HEK293 (cell line): Measurements from ENCODE around the gene TRUB2.

Source experiments
- CTCF ChIA-PET: fragments of 350-600 bp; formaldehyde crosslinking; extraction: SDS; loops from one replicate; lab custom pipeline; 2021; ENCODE audit warnings: antibody characterized with exemption; lab: Yijun Ruan, JAX
- POLR2A ChIA-PET: fragments of 300-600 bp; formaldehyde crosslinking; extraction: SDS; loops from one replicate; lab custom pipeline; 2020; ENCODE audit warnings: antibody characterized with exemption, inconsistent platforms; lab: Yijun Ruan, JAX
- H3K27ac ChIP-seq: fragments of 200-500 bp; sonication (Bioruptor generic); 2 replicates; pipeline ENCODE4 v1.5.1; 2014; ENCODE audit warnings: low read depth, low read length, control low read depth, inconsistent platforms; ENCODE audit errors: extremely low read depth
- H3K36me3 ChIP-seq, 2 experiments: fragments of 200-500 bp in 1 of 2; sonication (Bioruptor generic) in 1 of 2; 1 replicate in 1 of 2; 2 replicates in 1 of 2; pipeline ENCODE4 v1.5.1; 2014 to 2017; ENCODE audit warnings: inconsistent platforms in 2 of 2, low read length in 2 of 2; ENCODE audit not compliant: control insufficient read depth in 2 of 2, insufficient read depth in 1 of 2
- H3K4me1 ChIP-seq: fragments of 200-500 bp; sonication (Bioruptor generic); 2 replicates; pipeline ENCODE4 v1.5.1; 2014; ENCODE audit warnings: mild to moderate bottlenecking, low read length, inconsistent platforms; ENCODE audit not compliant: control insufficient read depth, insufficient read depth
- H3K4me3 ChIP-seq: 2 replicates; pipeline ENCODE4 v1.5.1; 2011; ENCODE audit warnings: low read depth, mild to moderate bottlenecking, control low read depth, low read length, moderate library complexity
- H3K9me3 ChIP-seq: fragments of 200-500 bp; sonication (Bioruptor generic); 2 replicates; pipeline ENCODE4 v1.5.1; 2014; ENCODE audit warnings: low read depth, low read length, inconsistent platforms; ENCODE audit not compliant: control insufficient read depth, insufficient read depth
- KLF16 ChIP-seq: fragments of 450-650 bp; formaldehyde crosslinking; IDR thresholded peaks from 2 replicates; pipeline ENCODE4 v1.5.1; 2017; ENCODE audit warnings: missing biosample characterization, missing genetic modification characterization
- ZBTB20 ChIP-seq: fragments of 450-650 bp; formaldehyde crosslinking; IDR thresholded peaks from 2 replicates; pipeline ENCODE4 v1.5.1; 2016; ENCODE audit warnings: missing biosample characterization, missing genetic modification characterization
- ZFP41 ChIP-seq: fragments of 450-650 bp; formaldehyde crosslinking; IDR thresholded peaks from 2 replicates; pipeline ENCODE4 v1.5.1; 2016; ENCODE audit warnings: missing biosample characterization, missing genetic modification characterization, borderline replicate concordance
- ZFP69B ChIP-seq: fragments of 450-650 bp; formaldehyde crosslinking; IDR thresholded peaks from 2 replicates; pipeline ENCODE4 v1.5.1; 2016; ENCODE audit warnings: missing biosample characterization, missing genetic modification characterization
- ZNF121 ChIP-seq: fragments of 450-650 bp; formaldehyde crosslinking; IDR thresholded peaks from 2 replicates; pipeline ENCODE4 v1.5.1; 2016; ENCODE audit warnings: missing biosample characterization, missing genetic modification characterization
- ZNF335 ChIP-seq: fragments of 450-650 bp; formaldehyde crosslinking; conservative IDR thresholded peaks from 2 replicates; pipeline ENCODE4 v1.5.1; 2016; ENCODE audit warnings: missing biosample characterization, missing genetic modification characterization
- ZNF521 ChIP-seq: fragments of 450-650 bp; formaldehyde crosslinking; IDR thresholded peaks from 2 replicates; pipeline ENCODE4 v1.5.1; 2017; ENCODE audit warnings: missing biosample characterization, mild to moderate bottlenecking, missing genetic modification characterization
- ZNF600 ChIP-seq: fragments of 450-650 bp; formaldehyde crosslinking; IDR thresholded peaks from 2 replicates; pipeline ENCODE4 v1.5.1; 2016; ENCODE audit warnings: missing biosample characterization, missing genetic modification characterization
- ZNF621 ChIP-seq: fragments of 450-650 bp; formaldehyde crosslinking; IDR thresholded peaks from 2 replicates; pipeline ENCODE4 v1.5.1; 2017; ENCODE audit warnings: missing biosample characterization, missing genetic modification characterization
- ZNF629 ChIP-seq: fragments of 450-650 bp; formaldehyde crosslinking; IDR thresholded peaks from 2 replicates; pipeline ENCODE4 v1.5.1; 2017; ENCODE audit warnings: missing biosample characterization, missing genetic modification characterization
- ZNF664 ChIP-seq: fragments of 450-650 bp; formaldehyde crosslinking; IDR thresholded peaks from 2 replicates; pipeline ENCODE4 v1.5.1; 2016; ENCODE audit warnings: missing biosample characterization, missing genetic modification characterization
- ZNF701 ChIP-seq: fragments of 450-650 bp; formaldehyde crosslinking; IDR thresholded peaks from 2 replicates; pipeline ENCODE4 v1.5.1; 2016; ENCODE audit warnings: missing biosample characterization, missing genetic modification characterization
- ZNF837 ChIP-seq: fragments of 450-650 bp; formaldehyde crosslinking; IDR thresholded peaks from 2 replicates; pipeline ENCODE4 v1.5.1; 2016; ENCODE audit warnings: missing biosample characterization, missing genetic modification characterization
- ZSCAN16 ChIP-seq: fragments of 450-650 bp; formaldehyde crosslinking; IDR thresholded peaks from 2 replicates; pipeline ENCODE4 v1.5.1; 2016; ENCODE audit warnings: missing biosample characterization, missing genetic modification characterization
- TF ChIP-seq, protein P1 (sequence below): fragments of 450-650 bp; formaldehyde crosslinking; IDR thresholded peaks from 2 replicates; pipeline ENCODE4 v1.5.1; 2016; ENCODE audit warnings: missing biosample characterization, missing genetic modification characterization
- TF ChIP-seq, protein P2 (sequence below): IDR thresholded peaks from 2 replicates; pipeline ENCODE4 v1.6.1; 2011; ENCODE audit warnings: mild to moderate bottlenecking, low read depth, low read length, borderline replicate concordance
- TF ChIP-seq, protein P3 (sequence below): fragments of 450-650 bp; formaldehyde crosslinking; IDR thresholded peaks from 2 replicates; pipeline ENCODE4 v1.5.1; 2016; ENCODE audit warnings: missing biosample characterization, missing genetic modification characterization
- TF ChIP-seq, protein P4 (sequence below): fragments of 450-650 bp; formaldehyde crosslinking; IDR thresholded peaks from 2 replicates; pipeline ENCODE4 v1.5.1; 2016; ENCODE audit warnings: missing biosample characterization, missing genetic modification characterization

TRUB2 gene

DNA sequence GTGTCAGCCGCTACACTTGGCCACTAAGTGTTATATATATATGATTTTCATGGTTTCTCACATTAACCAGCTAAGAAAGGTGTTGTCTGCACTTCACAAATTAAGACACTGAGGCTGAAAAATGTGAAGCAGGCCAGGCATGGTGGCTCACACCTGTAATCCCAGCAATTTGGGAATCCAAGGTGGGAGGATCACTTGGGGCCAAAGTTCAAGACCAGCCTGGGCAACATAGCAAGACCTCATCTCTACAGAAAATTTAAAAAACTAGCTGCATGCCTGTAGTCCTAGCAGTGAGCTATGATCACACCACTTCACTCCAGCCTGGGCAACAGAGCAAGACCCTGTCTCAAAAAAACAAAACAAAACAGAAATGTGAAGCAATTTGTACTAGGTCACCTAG, 2.2 kb upstream of the TRUB2 start:
- 0 out of 2 replicates have a peak, but pooled peaks have one; percentile 9 for TF ChIP-seq ZNF121 (tag by site-specific recombination)
- no peak for TF ChIP-seq ZNF521 (tag by site-specific recombination)
- TF ChIP-seq, protein P1, sequence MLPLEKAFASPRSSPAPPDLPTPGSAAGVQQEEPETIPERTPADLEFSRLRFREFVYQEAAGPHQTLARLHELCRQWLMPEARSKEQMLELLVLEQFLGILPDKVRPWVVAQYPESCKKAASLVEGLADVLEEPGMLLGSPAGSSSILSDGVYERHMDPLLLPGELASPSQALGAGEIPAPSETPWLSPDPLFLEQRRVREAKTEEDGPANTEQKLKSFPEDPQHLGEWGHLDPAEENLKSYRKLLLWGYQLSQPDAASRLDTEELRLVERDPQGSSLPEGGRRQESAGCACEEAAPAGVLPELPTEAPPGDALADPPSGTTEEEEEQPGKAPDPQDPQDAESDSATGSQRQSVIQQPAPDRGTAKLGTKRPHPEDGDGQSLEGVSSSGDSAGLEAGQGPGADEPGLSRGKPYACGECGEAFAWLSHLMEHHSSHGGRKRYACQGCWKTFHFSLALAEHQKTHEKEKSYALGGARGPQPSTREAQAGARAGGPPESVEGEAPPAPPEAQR (tag by site-specific recombination) = no peak
- CTCF ChIA-PET = interaction anchor here (0.6 to 0.9 kb wide), 5 partner anchors 14 to 1825 kb away, joined by 3 to 4 read pairs (median 3); no protein-coding TSS in a partner anchor
- POLR2A ChIA-PET = interaction anchor here (0.6 kb wide), 1 partner anchor 23 kb away, joined by 3 read pairs; no protein-coding TSS in a partner anchor
- peaks cover 0 to 41% of the 10 kb centered on the region in 2 experiments; a peak in 1 of 3 replicates for H3K36me3 ChIP-seq
- H3K4me1 ChIP-seq = no peaks in the 10 kb centered on the region
- H3K4me3 ChIP-seq = no peak overlapping the region
- no peak overlapping the region for H3K27ac ChIP-seq
- H3K9me3 ChIP-seq = no peaks in the 10 kb centered on the region

DNA sequence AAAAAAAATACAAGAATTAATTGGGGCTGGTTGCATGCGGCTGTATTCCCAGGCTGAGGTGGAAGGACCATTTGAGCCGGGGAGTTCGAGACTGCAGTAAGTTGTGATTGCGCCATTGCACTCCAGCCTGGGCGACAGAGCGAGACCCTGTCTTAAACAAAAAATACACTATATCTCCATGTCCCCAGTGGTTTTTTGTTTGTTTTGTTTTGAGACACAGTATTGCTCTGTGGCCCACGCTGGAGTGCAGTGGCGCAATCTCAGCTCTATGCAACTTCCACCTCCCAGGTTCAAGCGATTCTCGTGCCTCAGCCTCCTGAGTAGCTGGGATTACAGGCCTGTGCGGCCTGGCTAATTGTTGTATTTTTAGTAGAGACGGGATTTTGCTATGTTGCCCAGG, 1.5 kb upstream of the TRUB2 start:
- CTCF ChIA-PET = interaction anchor here (0.7 kb wide), 1 partner anchor 29 kb away, joined by 3 read pairs; no protein-coding TSS in a partner anchor
- POLR2A ChIA-PET = interaction anchor here (0.6 kb wide), 1 partner anchor 23 kb away, joined by 3 read pairs; no protein-coding TSS in a partner anchor
- H3K27ac ChIP-seq = no peak overlapping the region
- TF ChIP-seq ZSCAN16 (tag by site-specific recombination) (no peak), ZFP69B (tag by site-specific recombination) (no peak), ZNF621 (no peak)
- TF ChIP-seq, protein P2, sequence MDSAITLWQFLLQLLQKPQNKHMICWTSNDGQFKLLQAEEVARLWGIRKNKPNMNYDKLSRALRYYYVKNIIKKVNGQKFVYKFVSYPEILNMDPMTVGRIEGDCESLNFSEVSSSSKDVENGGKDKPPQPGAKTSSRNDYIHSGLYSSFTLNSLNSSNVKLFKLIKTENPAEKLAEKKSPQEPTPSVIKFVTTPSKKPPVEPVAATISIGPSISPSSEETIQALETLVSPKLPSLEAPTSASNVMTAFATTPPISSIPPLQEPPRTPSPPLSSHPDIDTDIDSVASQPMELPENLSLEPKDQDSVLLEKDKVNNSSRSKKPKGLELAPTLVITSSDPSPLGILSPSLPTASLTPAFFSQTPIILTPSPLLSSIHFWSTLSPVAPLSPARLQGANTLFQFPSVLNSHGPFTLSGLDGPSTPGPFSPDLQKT = no peak
- H3K4me3 ChIP-seq = peak overlapping the region; percentile 87
- H3K9me3 ChIP-seq = no peaks in the 10 kb centered on the region
- peaks cover 0 to 41% of the 10 kb centered on the region in 2 experiments; a peak in 1 of 3 replicates for H3K36me3 ChIP-seq
- H3K4me1 ChIP-seq = no peaks in the 10 kb centered on the region

DNA sequence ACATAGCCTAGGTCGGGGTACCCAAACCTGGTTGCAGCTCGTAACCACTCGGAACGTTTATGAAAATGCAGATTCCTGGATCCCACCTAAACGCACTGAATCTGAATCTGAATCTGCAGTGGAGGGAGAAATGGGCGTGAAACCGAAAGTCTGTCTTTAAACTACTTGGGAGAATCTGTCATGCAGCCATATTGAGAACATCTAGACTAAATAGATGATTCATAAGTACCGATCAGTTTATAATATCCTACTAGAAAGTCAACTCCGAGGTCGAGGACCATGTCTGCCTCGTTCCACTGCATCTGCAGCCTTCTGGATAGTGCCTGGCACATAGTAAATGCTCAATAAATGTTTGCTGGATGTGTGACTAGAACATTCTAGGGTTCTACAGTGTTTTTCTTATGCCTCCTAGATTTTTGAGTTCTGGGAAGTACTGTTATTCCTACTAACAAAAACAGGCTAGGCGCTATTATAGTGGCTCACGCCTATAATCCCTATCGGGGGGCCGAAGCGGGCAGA, 1.0 kb upstream of the TRUB2 start:
- Histone ChIP-seq H3K36me3 (peaks cover 0 to 38% of the 10 kb centered on the region in 2 experiments; a peak in 1 of 3 replicates), H3K27ac (peak overlapping the region; percentile 54), H3K9me3 (no peaks in the 10 kb centered on the region), H3K4me1 (no peaks in the 10 kb centered on the region), H3K4me3 (peak overlapping the region; percentile 87)
- POLR2A ChIA-PET = no interaction called here
- CTCF ChIA-PET = interaction anchor here (0.7 kb wide), 1 partner anchor 28 kb away, joined by 3 read pairs; no protein-coding TSS in a partner anchor
- TF ChIP-seq ZBTB20 (peak; percentile 98), ZNF701 (no peak), ZNF629 (tag by site-specific recombination) (no peak), ZNF664 (tag by site-specific recombination) (peak; percentile 92)
- TF ChIP-seq, protein P3, sequence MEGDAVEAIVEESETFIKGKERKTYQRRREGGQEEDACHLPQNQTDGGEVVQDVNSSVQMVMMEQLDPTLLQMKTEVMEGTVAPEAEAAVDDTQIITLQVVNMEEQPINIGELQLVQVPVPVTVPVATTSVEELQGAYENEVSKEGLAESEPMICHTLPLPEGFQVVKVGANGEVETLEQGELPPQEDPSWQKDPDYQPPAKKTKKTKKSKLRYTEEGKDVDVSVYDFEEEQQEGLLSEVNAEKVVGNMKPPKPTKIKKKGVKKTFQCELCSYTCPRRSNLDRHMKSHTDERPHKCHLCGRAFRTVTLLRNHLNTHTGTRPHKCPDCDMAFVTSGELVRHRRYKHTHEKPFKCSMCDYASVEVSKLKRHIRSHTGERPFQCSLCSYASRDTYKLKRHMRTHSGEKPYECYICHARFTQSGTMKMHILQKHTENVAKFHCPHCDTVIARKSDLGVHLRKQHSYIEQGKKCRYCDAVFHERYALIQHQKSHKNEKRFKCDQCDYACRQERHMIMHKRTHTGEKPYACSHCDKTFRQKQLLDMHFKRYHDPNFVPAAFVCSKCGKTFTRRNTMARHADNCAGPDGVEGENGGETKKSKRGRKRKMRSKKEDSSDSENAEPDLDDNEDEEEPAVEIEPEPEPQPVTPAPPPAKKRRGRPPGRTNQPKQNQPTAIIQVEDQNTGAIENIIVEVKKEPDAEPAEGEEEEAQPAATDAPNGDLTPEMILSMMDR (tag by site-specific recombination) = 0 out of 2 replicates have a peak, but pooled peaks have one; percentile 4

DNA sequence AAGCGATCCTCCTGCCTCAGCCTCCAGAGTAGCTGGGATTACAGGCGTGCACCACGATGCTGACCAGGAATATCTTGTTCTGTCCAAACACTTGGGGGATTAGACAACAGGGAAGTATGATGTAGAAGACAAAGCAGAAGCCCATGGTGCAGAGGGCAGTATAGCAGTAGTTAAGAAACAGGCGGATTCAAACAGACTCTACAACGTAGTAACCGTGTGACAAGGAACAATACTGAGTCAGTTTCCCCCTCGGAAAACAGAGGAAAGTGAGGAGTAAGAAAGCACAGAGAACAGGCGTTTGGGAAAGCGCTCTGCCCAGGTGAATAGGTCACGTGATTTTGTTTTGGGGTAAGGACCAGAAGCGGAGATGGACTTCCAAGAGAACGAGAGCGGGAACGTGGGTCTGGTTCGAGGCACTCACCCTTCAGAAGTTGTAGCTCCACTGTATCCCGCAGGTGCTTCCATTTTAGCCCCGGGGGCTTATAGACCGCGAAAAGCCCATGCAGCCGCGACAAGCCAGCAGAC, 306 bp downstream of the TRUB2 start:
- Histone ChIP-seq H3K4me3 (peak overlapping the region; percentile 87), H3K36me3 (peaks cover 0 to 40% of the 10 kb centered on the region in 2 experiments; a peak in 1 of 3 replicates), H3K27ac (no peak overlapping the region), H3K4me1 (no peaks in the 10 kb centered on the region), H3K9me3 (no peaks in the 10 kb centered on the region)
- POLR2A ChIA-PET = interaction anchor here (1.0 to 2.2 kb wide), 3 partner anchors 18 to 46 kb away, joined by 3 to 6 read pairs (median 3); partner anchors contain the start of genes SLC27A4 and SWI5
- CTCF ChIA-PET = interaction anchor here (0.7 to 1.0 kb wide), 2 partner anchors 19 to 30 kb away, joined by 4 to 10 read pairs; no protein-coding TSS in a partner anchor
- TF ChIP-seq ZFP41 (tag by site-specific recombination) (no peak), KLF16 (tag by site-specific recombination) (no peak), ZNF837 (tag by site-specific recombination) (no peak), ZNF335 (tag by site-specific recombination) (peak; percentile 100), ZNF600 (0 out of 2 replicates have a peak, but pooled peaks have one; percentile 15)
- TF ChIP-seq, protein P4, sequence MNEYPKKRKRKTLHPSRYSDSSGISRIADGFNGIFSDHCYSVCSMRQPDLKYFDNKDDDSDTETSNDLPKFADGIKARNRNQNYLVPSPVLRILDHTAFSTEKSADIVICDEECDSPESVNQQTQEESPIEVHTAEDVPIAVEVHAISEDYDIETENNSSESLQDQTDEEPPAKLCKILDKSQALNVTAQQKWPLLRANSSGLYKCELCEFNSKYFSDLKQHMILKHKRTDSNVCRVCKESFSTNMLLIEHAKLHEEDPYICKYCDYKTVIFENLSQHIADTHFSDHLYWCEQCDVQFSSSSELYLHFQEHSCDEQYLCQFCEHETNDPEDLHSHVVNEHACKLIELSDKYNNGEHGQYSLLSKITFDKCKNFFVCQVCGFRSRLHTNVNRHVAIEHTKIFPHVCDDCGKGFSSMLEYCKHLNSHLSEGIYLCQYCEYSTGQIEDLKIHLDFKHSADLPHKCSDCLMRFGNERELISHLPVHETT (tag by site-specific recombination) = no peak
